Cardiac muscle cell (in vitro differentiated cells and primary cell): ENCODE results near the gene KIF18B. TPM values are rescaled to one million over a fixed set of nuclear protein-coding genes. Genes with fewer than 3 reads are reported as not detected.

Experiments
- DNase-seq, 2 donors: peaks; one replicate each; pipeline versions ENCODE4 v3.0.0 to v3.0.0-alpha.2; 2010 to 2017; ENCODE audit warnings: low read depth in 1 of 2, low spot score in 1 of 2
- H3K27ac ChIP-seq: fragments of 200-600 bp; sonication (generic); 2 replicates; pipeline ENCODE4 v1.5.1; 2016
- H3K27me3 ChIP-seq: fragments of 200-600 bp; sonication (generic); 2 replicates; pipeline ENCODE4 v1.6.0; 2016; ENCODE audit warnings: control low read depth
- H3K36me3 ChIP-seq: fragments of 200-600 bp; sonication (generic); 2 replicates; pipeline ENCODE4 v1.5.1; 2016; ENCODE audit warnings: control low read depth
- H3K4me1 ChIP-seq: fragments of 200-600 bp; sonication (generic); 2 replicates; pipeline ENCODE4 v1.8.1; 2017; ENCODE audit warnings: low read depth, mild to moderate bottlenecking, mixed run types
- H3K4me3 ChIP-seq: fragments of 200-600 bp; sonication (generic); 2 replicates; pipeline ENCODE4 v1.5.1; 2016; ENCODE audit warnings: mild to moderate bottlenecking
- H3K9me3 ChIP-seq: fragments of 200-600 bp; sonication (generic); 2 replicates; pipeline ENCODE4 v1.5.1; 2017; ENCODE audit warnings: low read depth, mild to moderate bottlenecking, control low read depth
- polyA plus RNA-seq: library from polyadenylated mRNA; unstranded; fragments of >200 nt; fragmentation: Nextera tagmentation; extraction: Ambion mirVana; gene quantifications from 2 replicates; pipeline ENCODE4 v1.2.1, GENCODE V29; 2016
- total RNA-seq: library from RNA; depleted of rRNA; stranded (reverse); fragments of >200 nt; gene quantifications from 2 replicates; pipeline ENCODE4 v1.2.3, GENCODE V29; 2016
- TF ChIP-seq, protein P1 (sequence below): IDR thresholded peaks from 2 replicates; pipeline ENCODE4 v1.5.1; 2012; ENCODE audit warnings: low read depth, mild to moderate bottlenecking, low read length

KIF18B gene
- total and polyA plus RNA-seq, 2 experiments from 2014 or later: 4.1 to 21.1 TPM

DNA sequence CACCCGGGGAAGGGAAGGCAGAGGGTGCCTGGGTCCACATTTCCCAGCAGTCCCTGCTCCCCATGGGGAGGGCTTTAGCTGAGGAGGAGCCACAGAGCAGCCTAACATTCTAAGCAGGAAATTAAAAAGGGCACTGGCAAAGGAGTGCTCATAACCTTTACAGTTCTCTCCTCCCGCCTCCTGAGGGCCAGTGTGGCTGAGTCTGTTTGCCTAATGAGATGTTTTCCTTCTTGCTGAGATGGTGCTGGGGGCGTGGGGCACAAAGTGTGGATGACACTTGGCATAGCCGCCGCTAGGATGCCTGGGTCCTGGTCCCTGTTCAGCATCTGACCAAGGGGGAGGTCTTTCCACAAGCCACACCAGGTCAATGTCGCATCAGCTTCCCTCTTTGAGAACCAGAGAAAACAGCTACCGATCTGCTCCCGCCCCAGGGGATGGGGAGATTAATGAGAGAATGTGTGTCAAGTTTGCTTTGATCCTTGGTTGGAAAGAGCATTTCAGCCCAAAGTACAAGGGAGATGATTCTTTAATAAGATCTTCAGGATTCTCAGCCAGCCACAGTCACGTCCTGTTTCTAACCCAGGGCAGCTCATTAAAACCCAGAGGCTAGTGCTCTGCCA is 5.8 kb downstream of the KIF18B start:
- no peaks in the 10 kb centered on the region for H3K9me3 ChIP-seq
- H3K4me3 ChIP-seq: no peak overlapping the region
- DNase-seq: no peak
- H3K36me3 ChIP-seq: no peaks in the 10 kb centered on the region
- TF ChIP-seq, protein P1, sequence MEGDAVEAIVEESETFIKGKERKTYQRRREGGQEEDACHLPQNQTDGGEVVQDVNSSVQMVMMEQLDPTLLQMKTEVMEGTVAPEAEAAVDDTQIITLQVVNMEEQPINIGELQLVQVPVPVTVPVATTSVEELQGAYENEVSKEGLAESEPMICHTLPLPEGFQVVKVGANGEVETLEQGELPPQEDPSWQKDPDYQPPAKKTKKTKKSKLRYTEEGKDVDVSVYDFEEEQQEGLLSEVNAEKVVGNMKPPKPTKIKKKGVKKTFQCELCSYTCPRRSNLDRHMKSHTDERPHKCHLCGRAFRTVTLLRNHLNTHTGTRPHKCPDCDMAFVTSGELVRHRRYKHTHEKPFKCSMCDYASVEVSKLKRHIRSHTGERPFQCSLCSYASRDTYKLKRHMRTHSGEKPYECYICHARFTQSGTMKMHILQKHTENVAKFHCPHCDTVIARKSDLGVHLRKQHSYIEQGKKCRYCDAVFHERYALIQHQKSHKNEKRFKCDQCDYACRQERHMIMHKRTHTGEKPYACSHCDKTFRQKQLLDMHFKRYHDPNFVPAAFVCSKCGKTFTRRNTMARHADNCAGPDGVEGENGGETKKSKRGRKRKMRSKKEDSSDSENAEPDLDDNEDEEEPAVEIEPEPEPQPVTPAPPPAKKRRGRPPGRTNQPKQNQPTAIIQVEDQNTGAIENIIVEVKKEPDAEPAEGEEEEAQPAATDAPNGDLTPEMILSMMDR: no peak
- no peaks in the 10 kb centered on the region for H3K27me3 ChIP-seq
- H3K4me1 ChIP-seq: peaks cover 18% of the 10 kb centered on the region
- H3K27ac ChIP-seq: no peak overlapping the region

DNA sequence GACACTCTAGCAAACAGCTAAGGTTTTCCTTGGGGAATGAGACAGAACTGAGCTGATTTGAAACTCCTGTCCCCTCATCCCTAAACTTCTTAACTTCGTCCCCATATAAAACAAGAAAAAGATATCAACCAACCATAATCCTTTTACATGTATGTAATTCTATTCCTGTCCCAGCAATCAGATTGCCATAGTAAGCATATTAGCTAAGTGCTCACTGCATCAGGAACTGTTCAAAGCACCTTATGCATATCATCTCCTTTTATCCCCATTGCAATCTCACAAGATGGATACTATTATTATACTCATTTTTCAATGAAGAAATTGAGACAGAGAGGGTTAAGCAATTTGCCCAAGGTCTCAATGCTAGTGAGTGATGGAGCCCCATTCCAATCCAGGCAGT is 6.8 kb downstream of the KIF18B start:
- H3K36me3 ChIP-seq: no peaks in the 10 kb centered on the region
- DNase-seq: peak in 1 of 2 donors; percentile 4
- no peaks in the 10 kb centered on the region for H3K9me3 ChIP-seq
- TF ChIP-seq, protein P1: no peak
- no peaks in the 10 kb centered on the region for H3K27me3 ChIP-seq
- no peak overlapping the region for H3K4me3 ChIP-seq
- H3K27ac ChIP-seq: peak overlapping the region; percentile 42
- H3K4me1 ChIP-seq: peaks cover 15% of the 10 kb centered on the region

DNA sequence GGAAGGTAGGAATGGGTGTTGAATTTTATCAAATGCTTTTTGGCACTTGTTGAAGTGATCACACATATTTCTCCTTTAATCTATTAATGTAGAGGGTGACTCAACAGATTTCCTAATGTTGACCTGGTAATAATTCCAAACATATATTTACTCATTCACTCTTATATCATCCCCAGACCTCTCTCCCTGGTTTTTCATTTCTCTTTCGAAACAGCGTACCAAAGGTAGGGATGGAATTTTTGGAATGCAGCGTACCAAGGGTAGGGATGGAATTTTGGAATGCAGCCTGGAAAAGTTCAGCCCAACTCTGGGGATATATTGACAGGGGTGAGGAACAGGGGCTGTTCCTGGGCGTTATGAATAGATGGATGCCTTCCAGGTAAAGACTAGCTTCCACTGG is 7.3 kb downstream of the KIF18B start:
- H3K9me3 ChIP-seq: no peaks in the 10 kb centered on the region
- no peaks in the 10 kb centered on the region for H3K36me3 ChIP-seq
- H3K4me3 ChIP-seq: no peak overlapping the region
- peak overlapping the region; percentile 42 for H3K27ac ChIP-seq
- peak; percentile 29 to 70 for DNase-seq
- TF ChIP-seq, protein P1: no peak
- H3K27me3 ChIP-seq: no peaks in the 10 kb centered on the region
- peaks cover 15% of the 10 kb centered on the region for H3K4me1 ChIP-seq

DNA sequence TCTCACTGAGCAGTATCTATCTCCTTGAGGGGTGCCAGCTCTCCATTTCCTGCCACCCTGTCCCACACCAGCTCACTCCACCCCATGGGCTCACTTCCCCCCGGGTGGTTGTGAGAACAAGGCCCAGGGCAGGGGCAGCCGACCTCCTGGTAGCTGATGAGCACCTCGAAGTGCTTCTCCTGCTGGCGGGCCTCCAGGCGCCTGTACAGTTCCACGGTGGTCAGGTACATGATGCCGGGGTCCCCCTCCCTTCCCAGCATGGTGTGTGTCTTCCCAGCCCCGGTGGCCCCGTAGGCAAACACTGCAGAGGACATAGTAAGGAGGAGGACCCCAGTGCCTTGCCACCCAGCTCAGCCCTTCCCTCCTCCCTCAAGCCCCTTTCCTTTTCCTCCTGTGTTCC is 12.5 kb downstream of the KIF18B start:
- Histone ChIP-seq H3K9me3 (no peaks in the 10 kb centered on the region), H3K27ac (no peak overlapping the region), H3K36me3 (no peaks in the 10 kb centered on the region), H3K27me3 (no peaks in the 10 kb centered on the region), H3K4me1 (peaks cover 1% of the 10 kb centered on the region), H3K4me3 (no peak overlapping the region)
- TF ChIP-seq, protein P1: no peak
- no peak for DNase-seq

DNA sequence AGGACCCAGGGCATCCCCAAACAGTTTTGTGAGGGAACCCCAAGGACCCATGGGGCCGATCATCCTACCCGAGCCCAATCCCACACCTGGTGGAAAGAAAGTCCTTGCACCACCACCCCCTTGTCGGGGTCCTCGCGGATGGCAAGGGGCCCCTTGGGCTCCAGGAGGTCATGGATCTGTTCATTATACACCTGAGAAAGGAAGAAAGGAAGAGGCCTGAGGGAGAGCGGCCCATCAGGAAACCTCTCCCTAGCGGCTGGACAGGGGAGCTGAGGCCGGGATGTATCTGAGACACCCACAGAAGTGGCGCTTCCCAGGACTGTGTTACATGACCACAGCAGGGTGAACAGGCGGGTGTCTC is 12.8 kb downstream of the KIF18B start:
- H3K4me1 ChIP-seq: no peaks in the 10 kb centered on the region
- no peak overlapping the region for H3K27ac ChIP-seq
- TF ChIP-seq, protein P1: no peak
- H3K9me3 ChIP-seq: no peaks in the 10 kb centered on the region
- no peak for DNase-seq
- H3K36me3 ChIP-seq: no peaks in the 10 kb centered on the region
- no peaks in the 10 kb centered on the region for H3K27me3 ChIP-seq
- H3K4me3 ChIP-seq: no peak overlapping the region
